ENCODE data around the gene GALNTL6. TPM values are rescaled to one million over a fixed set of nuclear protein-coding genes. Genes with fewer than 3 reads are reported as not detected.
A peak's percentile ranks its signal among the peaks of the same experiment; 100 is the strongest.

The GALNTL6 gene
- total and polyA plus RNA-seq, 3 donors from 2014 or later = 2.9 to 6.2 (median 4.9) TPM

- no peaks in the 10 kb centered on the region for H3K9me3 ChIP-seq
- intact Hi-C loops (cut with DNase I; ENCODE audit: low total_unique reads) = no loop called here
- no peak overlapping the region for H3K4me3 ChIP-seq
- DNase-seq = no peak
- TF ChIP-seq CTCF (IDR thresholded peaks at IDR 0.05) (no peak), POLR2A (IDR thresholded peaks at IDR 0.05) (no peak)
- H3K27ac ChIP-seq = no peak overlapping the region
- H3K36me3 ChIP-seq (ENCODE audit: low read depth, missing control alignments) = no peaks in the 10 kb centered on the region
- H3K27me3 ChIP-seq = no peaks in the 10 kb centered on the region
- no peaks in the 10 kb centered on the region for H3K4me1 ChIP-seq
These were observed 1211.0 kb downstream of the GALNTL6 start for GRCh38 chr4:173024203-173024602.

- intact Hi-C loops (cut with DNase I; ENCODE audit: low total_unique reads) = no loop called here
- Histone ChIP-seq H3K27me3 (no peaks in the 10 kb centered on the region), H3K27ac (no peak overlapping the region), H3K36me3 (ENCODE audit: low read depth, missing control alignments) (no peaks in the 10 kb centered on the region), H3K9me3 (no peaks in the 10 kb centered on the region), H3K4me3 (no peak overlapping the region), H3K4me1 (no peaks in the 10 kb centered on the region)
- 100% methylated on average over 1 of the region's 1 CpG for WGBS, 2 donors
- TF ChIP-seq POLR2A (IDR thresholded peaks at IDR 0.05) (no peak), CTCF (IDR thresholded peaks at IDR 0.05) (peak; percentile 69 to 84 (median 78))
- DNase-seq = peak; percentile 83
These were observed 1211.9 kb downstream of the GALNTL6 start for GRCh38 chr4:173025131-173025530.

GRCh38 chr4:173037242-173037641 is 1224.0 kb downstream of the GALNTL6 start:
- peaks cover 21% of the 10 kb centered on the region for H3K4me1 ChIP-seq
- no peaks in the 10 kb centered on the region for H3K36me3 ChIP-seq (ENCODE audit: low read depth, missing control alignments)
- TF ChIP-seq POLR2A (IDR thresholded peaks at IDR 0.05) (no peak), CTCF (IDR thresholded peaks at IDR 0.05) (no peak)
- no peaks in the 10 kb centered on the region for H3K27me3 ChIP-seq
- no peak for DNase-seq
- H3K9me3 ChIP-seq = no peaks in the 10 kb centered on the region
- intact Hi-C loops (cut with DNase I; ENCODE audit: low total_unique reads) = no loop called here
- no peak overlapping the region for H3K4me3 ChIP-seq
- no peak overlapping the region for H3K27ac ChIP-seq
- 44 to 66% methylated on average over 1 of the region's 1 CpG for WGBS, 2 donors

GRCh38 chr4:173038192-173038896 is 1225.1 kb downstream of the GALNTL6 start:
- TF ChIP-seq POLR2A (IDR thresholded peaks at IDR 0.05) = no peak
- no peak for TF ChIP-seq CTCF (IDR thresholded peaks at IDR 0.05)
- Histone ChIP-seq H3K27me3 (no peaks in the 10 kb centered on the region), H3K27ac (no peak overlapping the region), H3K4me1 (peaks cover 21% of the 10 kb centered on the region), H3K4me3 (no peak overlapping the region), H3K9me3 (no peaks in the 10 kb centered on the region), H3K36me3 (ENCODE audit: low read depth, missing control alignments) (no peaks in the 10 kb centered on the region)
- DNase-seq = no peak
- intact Hi-C loops (cut with DNase I; ENCODE audit: low total_unique reads) = no loop called here
- 44 to 48% methylated on average over 6 of the region's 6 CpGs for WGBS, 2 donors

Measured in testis (tissue), 3 donors.